Esophagus muscularis mucosa (tissue), 4 donors: Measurements from ENCODE around the gene SERPINF2. TPM values are rescaled to one million over a fixed set of nuclear protein-coding genes. Genes with fewer than 3 reads are reported as not detected.
"Not testable (repeated sequence)": the region's sequence is repeated elsewhere in the genome, so short reads cannot be mapped to it uniquely, and the experiment has no call there.

Source experiments
- DNase-seq: peaks from one replicate; pipeline ENCODE4 v3.0.0-alpha.2; 2017; ENCODE audit errors: extremely low spot score
- H3K27ac ChIP-seq, 4 donors: fragments of 200-600 bp; sonication (generic); replicated peaks in 1 of 4; 1 replicate in 3 of 4; 2 replicates in 1 of 4; pipeline ENCODE4 v1.5.1; 2016 to 2019; ENCODE audit warnings: mild to moderate bottlenecking in 1 of 4
- H3K27me3 ChIP-seq, 4 donors: fragments of 200-600 bp; sonication (generic); one replicate each; pipeline versions ENCODE4 v1.5.1 to v1.6.0; 2016 to 2019
- H3K36me3 ChIP-seq, 4 donors: fragments of 200-600 bp; sonication (generic); one replicate each; pipeline ENCODE4 v1.5.1; 2016 to 2019
- H3K4me1 ChIP-seq, 4 donors: fragments of 200-600 bp; sonication (generic); one replicate each; pipeline ENCODE4 v1.5.1; 2016 to 2019
- H3K4me3 ChIP-seq, 4 donors: fragments of 200-600 bp; sonication (generic); 1 replicate in 2 of 4; 2 replicates in 2 of 4; pipeline ENCODE4 v1.5.1; 2016 to 2019; ENCODE audit warnings: mild to moderate bottlenecking in 4 of 4, moderate library complexity in 1 of 4
- H3K9me3 ChIP-seq, 4 donors: fragments of 200-600 bp; sonication (generic); 1 replicate in 3 of 4; 2 replicates in 1 of 4; pipeline ENCODE4 v1.5.1; 2016 to 2019
- CTCF ChIP-seq, 3 experiments: fragments of 200-600 bp in 2 of 3; fragments of 450-650 bp in 1 of 3; sonication (generic) in 2 of 3; IDR thresholded peaks; one replicate each; pipeline ENCODE4 v1.5.1; 2017 to 2019; ENCODE audit warnings: antibody characterized with exemption in 3 of 3, mild to moderate bottlenecking in 2 of 3, moderate library complexity in 1 of 3
- EP300 ChIP-seq: sonication (generic); formaldehyde crosslinking; IDR thresholded peaks from one replicate; pipeline ENCODE4 v1.6.1; 2017; ENCODE audit warnings: antibody characterized with exemption
- POLR2A ChIP-seq: fragments of 450-650 bp; IDR thresholded peaks from one replicate; pipeline ENCODE4 v1.6.1; 2017; ENCODE audit warnings: antibody characterized with exemption, moderate library complexity, mild to moderate bottlenecking, low read depth
- POLR2AphosphoS5 ChIP-seq, 2 donors: sonication (generic); formaldehyde crosslinking; IDR thresholded peaks; one replicate each; pipeline ENCODE4 v1.6.1; 2017; ENCODE audit warnings: antibody characterized with exemption in 2 of 2
- WGBS: methylation state at CpG from one replicate; pipeline ENCODE4 v1.1.5; 2018; 5-methylcytosine and 5-hydroxymethylcytosine counted together
- intact Hi-C: fragments of 100-400 bp; cut with DNase I; formaldehyde crosslinking; loops from one replicate; pipeline ENCODE4 v1.15.1; 2023
- total RNA-seq, 4 donors: library from RNA; depleted of rRNA; stranded (reverse); fragments of >200 nt; gene quantifications; one replicate each; pipeline versions ENCODE4 v1.1.0 to v1.2.1, GENCODE V29; 2016

The SERPINF2 gene
- total RNA-seq = 1 to 10 TPM; 2.4 to 7.5 (median 3.4) TPM

DNA sequence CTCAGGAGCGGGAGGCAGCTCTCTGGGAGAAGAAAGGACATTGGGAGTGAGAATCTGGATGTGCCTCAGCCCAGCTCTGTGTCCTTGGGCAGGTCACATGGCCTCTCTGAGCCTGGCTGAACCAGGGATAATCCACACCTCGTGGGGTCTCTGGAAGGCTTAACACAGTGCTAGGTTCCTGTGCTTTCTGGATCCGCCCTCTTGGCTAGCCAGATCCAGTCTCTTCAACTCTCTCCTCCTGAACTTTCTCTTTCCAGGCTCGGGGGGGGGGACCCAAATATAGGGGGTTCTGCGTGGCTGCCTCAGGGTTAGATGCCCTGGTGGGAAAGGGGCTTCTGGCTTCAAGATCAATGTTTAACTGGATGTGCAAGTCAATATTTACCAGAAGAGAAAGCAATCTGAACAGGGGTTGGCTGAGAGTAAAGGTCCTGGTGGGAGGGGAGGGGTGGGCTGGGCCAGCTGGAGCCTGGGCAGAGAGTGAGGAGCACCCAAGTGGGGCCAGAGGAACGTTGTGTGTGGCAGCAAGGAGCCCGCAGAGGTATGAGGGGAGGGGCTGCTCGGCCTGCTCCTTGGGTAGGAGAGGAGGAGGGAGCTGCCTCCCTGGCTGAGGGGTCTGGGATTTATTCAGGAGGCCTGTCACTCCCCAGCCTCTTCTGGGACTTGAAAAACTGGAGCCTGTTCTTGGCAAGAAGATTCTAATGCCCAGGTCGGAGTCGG, at the start of gene SERPINF2:
Gene SERPINF2, plus strand, starts transcription at position 501 of the 717 bp plus-strand sequence. CDS start 2,125 bp downstream, outside the sequence.
- no peak within 1 kb of the TSS for H3K27ac ChIP-seq
- WGBS = 67% methylated on average over 8 of the region's 10 CpGs
- DNase-seq = no peak
- no peak for TF ChIP-seq POLR2A
- TF ChIP-seq EP300 = no peak
- TF ChIP-seq POLR2AphosphoS5 (IDR thresholded peaks at IDR 0.05) = no peak
- no peak for TF ChIP-seq CTCF (IDR thresholded peaks at IDR 0.05)
- no peaks in the 10 kb centered on the region for H3K9me3 ChIP-seq
- H3K4me1 ChIP-seq = peaks cover 2 to 16% (median 10%) of the 10 kb centered on the region in 4 donors
- H3K36me3 ChIP-seq = peaks cover 0 to 9% (median 8%) of the 10 kb centered on the region in 4 donors
- H3K27me3 ChIP-seq = no peaks in the 10 kb centered on the region
- H3K4me3 ChIP-seq = no peak within 1 kb of the TSS
- intact Hi-C loops = no loop called here

- DNase-seq = no peak
- TF ChIP-seq CTCF (IDR thresholded peaks at IDR 0.05) (no peak), EP300 (no peak), POLR2AphosphoS5 (IDR thresholded peaks at IDR 0.05) (no peak), POLR2A (no peak)
- 78% methylated on average over 7 of the region's 7 CpGs for WGBS
Observed at GRCh38 chr17:1693339-1693738, 49.3 kb upstream of the SERPINF2 start.

GRCh38 chr17:1695365-1695764, 47.3 kb upstream of the SERPINF2 start:
- intact Hi-C loops = no loop called here
- Histone ChIP-seq H3K9me3 (no peaks in the 10 kb centered on the region), H3K4me1 (no peaks in the 10 kb centered on the region), H3K36me3 (no peaks in the 10 kb centered on the region), H3K27ac (no peak overlapping the region), H3K4me3 (no peak overlapping the region), H3K27me3 (no peaks in the 10 kb centered on the region)
- DNase-seq = no peak
- 83% methylated on average over 8 of the region's 8 CpGs for WGBS
- TF ChIP-seq EP300 = no peak
- no peak for TF ChIP-seq POLR2A
- no peak for TF ChIP-seq CTCF (IDR thresholded peaks at IDR 0.05)
- TF ChIP-seq POLR2AphosphoS5 (IDR thresholded peaks at IDR 0.05) = no peak

More at GRCh38 chr17:1693339-1693738, 49.3 kb upstream of the SERPINF2 start:
- intact Hi-C loops = no loop called here
- no peaks in the 10 kb centered on the region for H3K36me3 ChIP-seq
- H3K4me3 ChIP-seq = no peak overlapping the region
- H3K27ac ChIP-seq = no peak overlapping the region
- H3K9me3 ChIP-seq = no peaks in the 10 kb centered on the region
- no peaks in the 10 kb centered on the region for H3K4me1 ChIP-seq
- H3K27me3 ChIP-seq = no peaks in the 10 kb centered on the region

DNA sequence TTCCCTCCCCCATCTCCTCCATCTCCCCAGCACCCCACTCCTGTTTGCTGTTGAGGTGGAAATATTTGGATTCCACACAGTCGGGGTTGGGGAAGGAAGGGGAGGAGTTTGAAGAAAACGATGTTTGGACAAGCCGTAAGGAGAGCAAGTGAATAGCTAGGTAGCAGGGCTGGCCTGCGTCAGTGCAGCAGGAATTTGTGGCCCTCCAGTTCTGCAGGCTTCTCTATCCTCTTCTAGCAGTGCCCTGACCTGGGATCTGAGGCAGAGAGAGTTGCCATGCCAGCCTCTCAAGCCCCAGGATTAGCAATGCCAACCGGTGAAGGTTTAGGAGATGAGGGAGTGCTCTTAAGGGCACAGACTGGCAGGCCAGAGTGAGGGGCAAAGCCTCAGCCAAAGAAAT, 45.0 kb upstream of the SERPINF2 start:
- WGBS = 44% methylated on average over 5 of the region's 5 CpGs
- H3K4me3 ChIP-seq = no peak overlapping the region
- H3K27me3 ChIP-seq = no peaks in the 10 kb centered on the region
- H3K4me1 ChIP-seq = no peaks in the 10 kb centered on the region
- H3K36me3 ChIP-seq = no peaks in the 10 kb centered on the region
- TF ChIP-seq POLR2AphosphoS5 (IDR thresholded peaks at IDR 0.05) = no peak
- no peak for TF ChIP-seq CTCF (IDR thresholded peaks at IDR 0.05)
- no peak for TF ChIP-seq POLR2A
- no peak for TF ChIP-seq EP300
- DNase-seq = no peak
- intact Hi-C loops = no loop called here
- H3K27ac ChIP-seq = no peak overlapping the region
- H3K9me3 ChIP-seq = no peaks in the 10 kb centered on the region

DNA sequence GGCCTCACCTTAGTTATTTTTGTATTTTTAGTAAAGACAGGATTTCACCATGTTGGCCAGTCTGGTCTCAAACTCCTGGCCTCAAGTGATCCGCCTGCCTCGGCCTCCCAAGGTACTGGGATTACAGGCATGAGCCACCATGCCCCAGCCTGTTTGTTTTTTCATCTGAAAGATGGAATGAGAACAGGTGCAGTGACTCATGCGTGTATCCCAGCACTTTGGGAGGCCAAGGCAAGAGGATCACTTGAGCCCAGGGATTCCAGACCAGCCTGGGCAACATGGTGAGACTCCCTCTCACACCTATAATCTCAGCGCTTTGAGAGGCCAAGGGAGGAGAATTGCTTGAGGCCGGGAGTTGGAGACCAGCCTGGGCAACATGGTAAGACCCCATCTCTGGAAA, 42.8 kb upstream of the SERPINF2 start:
- H3K36me3 ChIP-seq, H3K9me3 ChIP-seq, intact Hi-C loops, H3K4me3 ChIP-seq, DNase-seq, H3K27me3 ChIP-seq, H3K4me1 ChIP-seq, H3K27ac ChIP-seq: not testable (repeated sequence)
- 92% methylated on average over 4 of the region's 5 CpGs for WGBS
